ENCODE measurements around the gene TXNDC11.

TXNDC11 gene

GRCh38 chr16:11743308-11744074 is 834 bp upstream of the TXNDC11 start:
- TF ChIP-seq CTCF (IDR thresholded peaks at IDR 0.05): no peak

- TF ChIP-seq CTCF (IDR thresholded peaks at IDR 0.05): no peak
Observed at GRCh38 chr16:11742093-11742535, 543 bp downstream of the TXNDC11 start.

- no peak for TF ChIP-seq CTCF (IDR thresholded peaks at IDR 0.05)
Observed at GRCh38 chr16:11740567-11740966, 2.1 kb downstream of the TXNDC11 start.

GRCh38 chr16:11738742-11739544 is 3.7 kb downstream of the TXNDC11 start:
- no peak for TF ChIP-seq CTCF (IDR thresholded peaks at IDR 0.05)

GRCh38 chr16:11737713-11738112 is 4.9 kb downstream of the TXNDC11 start:
- no peak for TF ChIP-seq CTCF (IDR thresholded peaks at IDR 0.05)

- TF ChIP-seq CTCF (IDR thresholded peaks at IDR 0.05): no peak
Observed at GRCh38 chr16:11736903-11737302, 5.8 kb downstream of the TXNDC11 start.

- no peak for TF ChIP-seq CTCF (IDR thresholded peaks at IDR 0.05)
Observed at GRCh38 chr16:11735787-11736186, 6.9 kb downstream of the TXNDC11 start.

Data from LNCAP (cell line).